OCI-LY1 (cell line): ENCODE measurements around the gene RAB4B.
A peak's percentile ranks its signal among the peaks of the same experiment; 100 is the strongest.

Experiments
- EZH2 ChIP-seq: fragments of 200-600 bp; sonication (generic), shearing (Covaris generic); IDR thresholded peaks from 2 replicates; pipeline ENCODE4 v1.8.0; 2017; ENCODE audit warnings: borderline replicate concordance, mixed run types, mild to moderate bottlenecking, antibody characterized with exemption, low read length, moderate library complexity, mixed read lengths
- TF ChIP-seq, protein P1 (sequence below): fragments of 200-600 bp; sonication (generic), shearing (Covaris generic); IDR thresholded peaks from 2 replicates; pipeline ENCODE4 v1.5.1; 2017; ENCODE audit warnings: mild to moderate bottlenecking, antibody characterized with exemption, low read length, moderate library complexity, mixed read lengths

- TF ChIP-seq, protein P1, sequence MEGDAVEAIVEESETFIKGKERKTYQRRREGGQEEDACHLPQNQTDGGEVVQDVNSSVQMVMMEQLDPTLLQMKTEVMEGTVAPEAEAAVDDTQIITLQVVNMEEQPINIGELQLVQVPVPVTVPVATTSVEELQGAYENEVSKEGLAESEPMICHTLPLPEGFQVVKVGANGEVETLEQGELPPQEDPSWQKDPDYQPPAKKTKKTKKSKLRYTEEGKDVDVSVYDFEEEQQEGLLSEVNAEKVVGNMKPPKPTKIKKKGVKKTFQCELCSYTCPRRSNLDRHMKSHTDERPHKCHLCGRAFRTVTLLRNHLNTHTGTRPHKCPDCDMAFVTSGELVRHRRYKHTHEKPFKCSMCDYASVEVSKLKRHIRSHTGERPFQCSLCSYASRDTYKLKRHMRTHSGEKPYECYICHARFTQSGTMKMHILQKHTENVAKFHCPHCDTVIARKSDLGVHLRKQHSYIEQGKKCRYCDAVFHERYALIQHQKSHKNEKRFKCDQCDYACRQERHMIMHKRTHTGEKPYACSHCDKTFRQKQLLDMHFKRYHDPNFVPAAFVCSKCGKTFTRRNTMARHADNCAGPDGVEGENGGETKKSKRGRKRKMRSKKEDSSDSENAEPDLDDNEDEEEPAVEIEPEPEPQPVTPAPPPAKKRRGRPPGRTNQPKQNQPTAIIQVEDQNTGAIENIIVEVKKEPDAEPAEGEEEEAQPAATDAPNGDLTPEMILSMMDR = peak; percentile 36
- no peak for TF ChIP-seq EZH2
Observed at GRCh38 chr19:40804783-40805242, 26.8 kb downstream of the RAB4B start.
